ENCODE measurements around the gene DOP1A. TPM values are rescaled to one million over a fixed set of nuclear protein-coding genes. Genes with fewer than 3 reads are reported as not detected.

The DOP1A gene
- total RNA-seq, 1 donor from 2014 or later = 20.0 TPM

DNA sequence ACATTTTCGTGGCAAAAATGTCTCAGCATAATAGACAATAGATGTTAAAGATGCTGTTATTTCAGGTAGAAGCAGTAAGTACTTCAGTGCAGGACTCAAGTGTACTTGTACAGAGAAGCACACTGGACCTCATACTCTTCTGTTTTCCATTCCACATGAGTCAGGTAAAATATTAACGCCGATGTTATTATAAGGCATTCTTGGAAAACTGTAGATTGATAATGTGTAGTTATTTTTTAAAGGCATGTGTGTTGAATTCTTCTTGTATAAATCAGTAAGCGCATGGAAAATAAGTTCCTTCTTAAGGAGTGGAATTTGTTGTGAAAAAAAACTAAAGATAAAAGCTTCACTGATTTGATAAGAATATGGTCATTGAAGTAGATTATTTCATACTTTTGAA lies 45.8 kb downstream of the DOP1A start:
- no peaks in the 10 kb centered on the region for H3K27me3 Mint-ChIP-seq (ENCODE audit: unreplicated experiment)
- H3K27ac Mint-ChIP-seq (ENCODE audit: unreplicated experiment) = no peak overlapping the region
- H3K4me1 Mint-ChIP-seq (ENCODE audit: unreplicated experiment) = no peaks in the 10 kb centered on the region
- TF ChIP-seq, protein P1, sequence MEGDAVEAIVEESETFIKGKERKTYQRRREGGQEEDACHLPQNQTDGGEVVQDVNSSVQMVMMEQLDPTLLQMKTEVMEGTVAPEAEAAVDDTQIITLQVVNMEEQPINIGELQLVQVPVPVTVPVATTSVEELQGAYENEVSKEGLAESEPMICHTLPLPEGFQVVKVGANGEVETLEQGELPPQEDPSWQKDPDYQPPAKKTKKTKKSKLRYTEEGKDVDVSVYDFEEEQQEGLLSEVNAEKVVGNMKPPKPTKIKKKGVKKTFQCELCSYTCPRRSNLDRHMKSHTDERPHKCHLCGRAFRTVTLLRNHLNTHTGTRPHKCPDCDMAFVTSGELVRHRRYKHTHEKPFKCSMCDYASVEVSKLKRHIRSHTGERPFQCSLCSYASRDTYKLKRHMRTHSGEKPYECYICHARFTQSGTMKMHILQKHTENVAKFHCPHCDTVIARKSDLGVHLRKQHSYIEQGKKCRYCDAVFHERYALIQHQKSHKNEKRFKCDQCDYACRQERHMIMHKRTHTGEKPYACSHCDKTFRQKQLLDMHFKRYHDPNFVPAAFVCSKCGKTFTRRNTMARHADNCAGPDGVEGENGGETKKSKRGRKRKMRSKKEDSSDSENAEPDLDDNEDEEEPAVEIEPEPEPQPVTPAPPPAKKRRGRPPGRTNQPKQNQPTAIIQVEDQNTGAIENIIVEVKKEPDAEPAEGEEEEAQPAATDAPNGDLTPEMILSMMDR (IDR thresholded peaks at IDR 0.05; ENCODE audit: unreplicated experiment) = no peak
- H3K9me3 Mint-ChIP-seq (ENCODE audit: unreplicated experiment) = no peaks in the 10 kb centered on the region
- no peaks in the 10 kb centered on the region for H3K36me3 Mint-ChIP-seq (ENCODE audit: low read depth, unreplicated experiment)
- no peak overlapping the region for H3K4me3 Mint-ChIP-seq (ENCODE audit: unreplicated experiment)
- no peak for DNase-seq (ENCODE audit: low spot score)

DNA sequence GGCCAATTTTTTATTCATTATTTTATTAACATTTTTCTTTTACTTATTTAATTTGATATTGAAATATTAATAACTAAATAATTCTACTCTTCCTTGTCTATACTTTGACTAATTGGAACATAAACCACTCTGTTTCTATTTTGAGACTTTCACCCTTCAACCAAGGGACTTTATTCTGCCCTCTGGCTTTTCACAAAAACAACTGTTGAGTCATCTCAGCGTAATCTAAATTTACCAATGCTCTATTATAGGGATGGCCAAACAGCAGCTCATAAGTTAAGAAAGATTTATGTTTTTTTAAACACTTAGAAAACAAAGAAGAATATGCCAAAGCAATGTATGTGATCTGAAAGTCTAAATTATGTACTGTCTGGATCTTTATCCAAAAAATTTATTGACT lies 46.7 kb downstream of the DOP1A start:
- DNase-seq (ENCODE audit: low spot score) = no peak
- Mint-ChIP-seq H3K4me3 (ENCODE audit: unreplicated experiment) (no peak overlapping the region), H3K9me3 (ENCODE audit: unreplicated experiment) (no peaks in the 10 kb centered on the region), H3K27ac (ENCODE audit: unreplicated experiment) (no peak overlapping the region), H3K4me1 (ENCODE audit: unreplicated experiment) (no peaks in the 10 kb centered on the region), H3K36me3 (ENCODE audit: low read depth, unreplicated experiment) (no peaks in the 10 kb centered on the region), H3K27me3 (ENCODE audit: unreplicated experiment) (no peaks in the 10 kb centered on the region)
- TF ChIP-seq, protein P1 (IDR thresholded peaks at IDR 0.05; ENCODE audit: unreplicated experiment) = no peak

DNA sequence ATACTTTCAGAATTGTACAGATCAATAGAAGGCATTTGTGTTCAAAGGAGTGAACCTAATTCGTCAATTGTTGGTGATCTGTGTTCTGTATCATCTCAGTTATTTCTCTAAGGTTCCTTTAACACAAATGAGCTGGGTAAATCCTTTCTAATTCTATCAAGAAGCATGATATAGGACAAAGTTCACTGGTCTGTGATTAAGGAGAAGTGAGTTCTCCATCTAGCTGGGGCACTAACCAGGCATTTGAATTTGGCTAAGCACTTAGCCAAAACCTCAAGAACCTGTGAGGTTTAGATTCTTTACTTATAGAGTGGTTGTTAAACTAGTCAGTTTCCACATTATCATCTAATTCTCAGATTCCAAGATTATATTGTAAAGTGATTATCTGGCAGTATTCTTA lies 50.3 kb downstream of the DOP1A start:
- TF ChIP-seq, protein P1 (IDR thresholded peaks at IDR 0.05; ENCODE audit: unreplicated experiment) = no peak
- H3K4me3 Mint-ChIP-seq (ENCODE audit: unreplicated experiment) = no peak overlapping the region
- H3K27me3 Mint-ChIP-seq (ENCODE audit: unreplicated experiment) = no peaks in the 10 kb centered on the region
- no peaks in the 10 kb centered on the region for H3K9me3 Mint-ChIP-seq (ENCODE audit: unreplicated experiment)
- H3K27ac Mint-ChIP-seq (ENCODE audit: unreplicated experiment) = no peak overlapping the region
- no peaks in the 10 kb centered on the region for H3K4me1 Mint-ChIP-seq (ENCODE audit: unreplicated experiment)
- DNase-seq (ENCODE audit: low spot score) = no peak
- H3K36me3 Mint-ChIP-seq (ENCODE audit: low read depth, unreplicated experiment) = no peaks in the 10 kb centered on the region

DNA sequence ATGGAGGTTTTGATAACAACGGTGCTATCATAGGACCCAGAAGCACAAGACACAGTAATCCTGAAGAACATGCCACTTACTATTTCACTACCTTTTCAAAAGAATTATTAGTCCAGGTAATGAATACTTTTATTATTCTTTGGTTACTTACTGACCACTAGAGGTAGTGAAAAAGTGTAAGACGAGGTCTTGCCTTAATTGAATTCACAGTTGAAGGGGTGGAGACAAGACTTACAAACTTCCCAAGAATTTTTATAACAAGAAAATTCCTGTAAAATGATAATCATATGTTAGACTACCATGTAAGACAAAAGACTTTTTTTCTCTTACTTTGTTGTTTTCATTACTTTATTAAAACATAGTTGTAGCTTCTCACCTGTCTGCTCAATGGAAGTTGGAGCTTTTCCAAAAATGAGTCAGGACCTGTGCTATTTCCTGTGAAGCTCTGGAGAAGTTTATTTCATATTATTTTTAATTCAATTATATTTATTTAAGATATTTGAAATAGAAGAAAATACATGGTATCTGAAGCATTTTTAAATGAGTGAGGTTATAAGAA lies 52.4 kb downstream of the DOP1A start:
- H3K4me3 Mint-ChIP-seq (ENCODE audit: unreplicated experiment) = no peak overlapping the region
- H3K36me3 Mint-ChIP-seq (ENCODE audit: low read depth, unreplicated experiment) = no peaks in the 10 kb centered on the region
- DNase-seq (ENCODE audit: low spot score) = no peak
- TF ChIP-seq, protein P1 (IDR thresholded peaks at IDR 0.05; ENCODE audit: unreplicated experiment) = no peak
- no peaks in the 10 kb centered on the region for H3K4me1 Mint-ChIP-seq (ENCODE audit: unreplicated experiment)
- no peaks in the 10 kb centered on the region for H3K27me3 Mint-ChIP-seq (ENCODE audit: unreplicated experiment)
- no peaks in the 10 kb centered on the region for H3K9me3 Mint-ChIP-seq (ENCODE audit: unreplicated experiment)
- H3K27ac Mint-ChIP-seq (ENCODE audit: unreplicated experiment) = no peak overlapping the region

DNA sequence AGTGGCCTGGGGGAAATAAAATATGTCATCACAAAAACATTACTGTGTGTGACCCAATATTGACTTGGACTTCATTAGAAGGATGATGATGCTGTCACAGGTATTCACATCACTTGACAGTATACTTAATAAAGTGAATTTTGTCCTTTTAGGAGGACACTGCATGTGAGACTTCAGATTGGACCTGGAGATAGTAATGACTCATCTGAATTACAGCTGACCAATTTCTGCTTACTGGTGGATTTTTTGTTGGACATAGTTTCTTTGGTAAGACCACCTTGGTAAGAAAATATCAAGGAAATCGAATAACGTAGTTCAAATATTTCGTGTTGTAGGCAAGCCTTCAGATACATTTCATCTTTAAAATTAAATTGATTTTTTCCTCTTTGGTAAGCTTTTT lies 57.1 kb downstream of the DOP1A start:
- no peaks in the 10 kb centered on the region for H3K27me3 Mint-ChIP-seq (ENCODE audit: unreplicated experiment)
- H3K4me1 Mint-ChIP-seq (ENCODE audit: unreplicated experiment) = no peaks in the 10 kb centered on the region
- H3K36me3 Mint-ChIP-seq (ENCODE audit: low read depth, unreplicated experiment) = peaks cover 12% of the 10 kb centered on the region
- no peak overlapping the region for H3K4me3 Mint-ChIP-seq (ENCODE audit: unreplicated experiment)
- no peak for DNase-seq (ENCODE audit: low spot score)
- TF ChIP-seq, protein P1 (IDR thresholded peaks at IDR 0.05; ENCODE audit: unreplicated experiment) = no peak
- H3K27ac Mint-ChIP-seq (ENCODE audit: unreplicated experiment) = no peak overlapping the region
- H3K9me3 Mint-ChIP-seq (ENCODE audit: unreplicated experiment) = no peaks in the 10 kb centered on the region
